B cell (primary cell): ENCODE data around the gene DNAJB5. TPM values are rescaled to one million over a fixed set of nuclear protein-coding genes. Genes with fewer than 3 reads are reported as not detected.

ENCODE experiments used
- ATAC-seq: fragments of 200-7000 bp; cut with Tn5 transposase; one replicate; pipeline ENCODE4 v1.10.0; 2021; ENCODE audit warnings: low read depth, mild to moderate bottlenecking, moderate number of reproducible peaks, moderate library complexity
- CTCF ChIA-PET: fragments of 350-600 bp; sonication (Branson Sonifier 250); formaldehyde crosslinking; loops from one replicate; lab custom pipeline; 2021; ENCODE audit warnings: antibody characterized with exemption, inconsistent platforms; lab: Charles Lee
- POLR2A ChIA-PET: fragments of 350-600 bp; sonication (Branson Sonifier 250); formaldehyde crosslinking; loops from one replicate; lab custom pipeline; 2021; ENCODE audit warnings: antibody characterized with exemption; lab: Charles Lee
- DNase-seq: peaks from one replicate; pipeline ENCODE4 v3.0.0; 2013
- H2AFZ ChIP-seq: 2 replicates; pipeline ENCODE4 v1.6.1; 2012; ENCODE audit warnings: mild to moderate bottlenecking, low read depth, low read length; ENCODE audit not compliant: insufficient read depth, poor library complexity, severe bottlenecking
- H3K27ac ChIP-seq, 2 donors: 1 replicate in 1 of 2; 2 replicates in 1 of 2; pipeline ENCODE4 v1.5.1; 2012 to 2013; ENCODE audit warnings: low read length in 2 of 2, mild to moderate bottlenecking in 2 of 2, moderate library complexity in 1 of 2
- H3K27me3 ChIP-seq, 4 experiments: fragments of 200-600 bp in 1 of 4; sonication (generic) in 1 of 4; replicated peaks in 1 of 4; 1 replicate in 2 of 4; 2 replicates in 2 of 4; pipeline versions ENCODE4 v1.6.1 to v1.7.0; 2013 to 2016; ENCODE audit warnings: low read length in 3 of 4, mild to moderate bottlenecking in 2 of 4, mixed read lengths in 1 of 4, moderate library complexity in 1 of 4; ENCODE audit not compliant: insufficient read depth in 4 of 4, control insufficient read depth in 3 of 4; ENCODE audit errors: control extremely low read depth in 1 of 4
- H3K36me3 ChIP-seq, 2 experiments: replicated peaks in 1 of 2; 1 replicate in 1 of 2; 2 replicates in 1 of 2; pipeline versions ENCODE4 v1.6.1 to v1.7.1; 2013; ENCODE audit warnings: low read length in 1 of 2; ENCODE audit not compliant: insufficient read depth in 2 of 2, control insufficient read depth in 1 of 2; ENCODE audit errors: control extremely low read depth in 1 of 2, extremely low read depth in 1 of 2
- H3K4me1 ChIP-seq, 2 donors: fragments of 200-600 bp in 1 of 2; sonication (generic) in 1 of 2; 1 replicate in 1 of 2; 2 replicates in 1 of 2; pipeline versions ENCODE4 v1.5.1 to v1.6.1; 2013 to 2017; ENCODE audit warnings: low read length in 2 of 2; ENCODE audit not compliant: control insufficient read depth in 2 of 2, insufficient read depth in 2 of 2
- H3K4me2 ChIP-seq: replicated peaks from 2 replicates; pipeline ENCODE3; 2012; ENCODE audit warnings: mild to moderate bottlenecking, low read depth, low read length; ENCODE audit not compliant: poor library complexity, severe bottlenecking
- H3K4me3 ChIP-seq, 5 experiments: fragments of 200-600 bp in 1 of 5; sonication (generic) in 1 of 5; 1 replicate in 3 of 5; 2 replicates in 2 of 5; pipeline versions ENCODE4 v1.5.1 to v1.7.0; 2011 to 2016; ENCODE audit warnings: low read length in 4 of 5, mild to moderate bottlenecking in 4 of 5, low read depth in 2 of 5, control low read depth in 1 of 5, moderate library complexity in 1 of 5; ENCODE audit not compliant: insufficient read depth in 1 of 5; ENCODE audit errors: control extremely low read depth in 1 of 5, extremely low read depth in 1 of 5
- H3K79me2 ChIP-seq: fragments of 200-600 bp; sonication (generic); one replicate; pipeline ENCODE4 v1.6.0; 2016; ENCODE audit warnings: low read length; ENCODE audit not compliant: control insufficient read depth, insufficient read depth
- H3K9ac ChIP-seq: fragments of 200-600 bp; sonication (generic); 2 replicates; pipeline ENCODE4 v1.6.1; 2017; ENCODE audit warnings: mild to moderate bottlenecking, low read length, moderate library complexity
- H3K9me3 ChIP-seq, 3 donors: one replicate each; pipeline versions ENCODE4 v1.6.1 to v1.7.1; 2013; ENCODE audit warnings: low read length in 2 of 3; ENCODE audit not compliant: control insufficient read depth in 2 of 3, insufficient read depth in 1 of 3; ENCODE audit errors: control extremely low read depth in 1 of 3
- H4K20me1 ChIP-seq: 2 replicates; pipeline ENCODE4 v1.6.0; 2012; ENCODE audit warnings: mild to moderate bottlenecking, low read length; ENCODE audit not compliant: insufficient read depth, control insufficient read depth, poor library complexity, severe bottlenecking
- H3K27ac Mint-ChIP-seq: one replicate; pipeline ENCODE4 v1.8.0; 2021; ENCODE audit warnings: mixed read lengths
- H3K27me3 Mint-ChIP-seq: one replicate; pipeline ENCODE4 v1.8.0; 2021; ENCODE audit warnings: mixed read lengths
- H3K4me1 Mint-ChIP-seq: one replicate; pipeline ENCODE4 v1.8.0; 2021; ENCODE audit warnings: mixed read lengths
- H3K4me3 Mint-ChIP-seq: one replicate; pipeline ENCODE4 v1.8.0; 2021; ENCODE audit warnings: mixed read lengths
- H3K9me3 Mint-ChIP-seq: one replicate; pipeline ENCODE4 v1.8.0; 2022; ENCODE audit warnings: mixed read lengths; ENCODE audit not compliant: insufficient read depth
- EZH2 ChIP-seq: IDR thresholded peaks from 2 replicates; pipeline ENCODE4 v1.6.1; 2012; ENCODE audit warnings: borderline replicate concordance, low read depth, mild to moderate bottlenecking, moderate library complexity, low read length; ENCODE audit not compliant: insufficient read depth, poor library complexity, severe bottlenecking
- WGBS: methylation state at CpG from one replicate; pipeline ENCODE4 v1.1.5; 2013; ENCODE audit warnings: missing lambda C conversion rate; ENCODE audit not compliant: insufficient coverage; 5-methylcytosine and 5-hydroxymethylcytosine counted together
- intact Hi-C: fragments of 100-400 bp; cut with micrococcal nuclease; formaldehyde crosslinking; loops from one replicate; pipeline ENCODE4 v1.10.0; 2022
- polyA plus RNA-seq: library from polyadenylated mRNA; depleted of rRNA; stranded (reverse); fragments of >200 nt; gene quantifications from 2 replicates; pipeline ENCODE4 v1.2.3, GENCODE V29; 2012
- total RNA-seq, 2 donors: library from RNA; stranded (reverse); fragments of 120-200 nt in 1 of 2; gene quantifications; 1 replicate in 1 of 2; 2 replicates in 1 of 2; pipeline versions ENCODE4 v1.2.3 to v1.2.4, GENCODE V29; 2013 to 2022
- TF ChIP-seq, protein P1 (sequence below): fragments of 200-600 bp; IDR thresholded peaks from one replicate; pipeline ENCODE4 v1.8.0; 2022; ENCODE audit warnings: antibody characterized with exemption, mild to moderate bottlenecking

The DNAJB5 gene
- total and polyA plus RNA-seq, 2 donors (not counting 1 experiment from before 2014, with no cell fraction given), result 0.94 to 2.4 TPM

DNA sequence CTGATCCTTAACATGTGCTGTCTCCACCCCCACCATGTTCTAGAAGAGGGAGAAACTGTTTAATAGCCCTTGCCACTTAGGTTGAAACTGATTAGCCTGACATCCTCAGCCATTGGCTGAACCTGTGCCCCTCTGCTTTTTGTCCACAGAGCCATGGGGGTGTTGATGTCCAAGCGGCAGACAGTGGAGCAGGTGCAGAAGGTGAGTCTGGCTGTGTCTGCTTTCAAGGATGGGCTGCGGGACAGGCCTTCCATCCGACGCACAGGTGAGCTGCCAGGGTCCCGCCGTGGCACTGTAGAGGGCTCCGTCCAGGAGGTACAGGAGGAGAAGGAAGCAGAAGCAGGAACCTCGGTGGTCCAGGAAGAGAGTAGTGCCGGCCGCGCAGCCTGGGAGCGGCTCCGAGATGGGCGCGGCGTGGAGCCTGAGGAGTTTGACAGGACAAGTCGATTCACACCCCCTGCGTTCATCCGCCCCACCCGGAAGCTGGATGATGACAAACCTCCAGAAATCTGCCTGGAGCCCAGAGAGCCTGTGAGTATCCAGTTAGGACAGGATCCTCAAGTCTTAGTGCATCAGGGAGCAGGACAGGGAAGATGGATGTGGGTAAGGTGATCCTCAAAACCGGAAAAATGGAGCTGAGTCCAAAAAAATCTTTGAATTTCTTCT, 18.3 kb upstream of the DNAJB5 start:
- no peaks in the 10 kb centered on the region for H3K36me3 ChIP-seq
- H3K27me3 Mint-ChIP-seq, result peaks cover 29% of the 10 kb centered on the region
- peaks cover 0 to 3% (median 0%) of the 10 kb centered on the region in 3 donors for H3K9me3 ChIP-seq
- H3K9me3 Mint-ChIP-seq, result no peaks in the 10 kb centered on the region
- H4K20me1 ChIP-seq, result no peaks in the 10 kb centered on the region
- ChIA-PET CTCF (interaction anchor here (1.7 kb wide), 1 partner anchor 9 kb away, joined by 5 read pairs; no protein-coding TSS in a partner anchor), POLR2A (no interaction called here)
- DNase-seq (no peak), ATAC-seq (no peak)
- no peaks in the 10 kb centered on the region for H3K79me2 ChIP-seq
- 96% methylated on average over 19 of the region's 21 CpGs for WGBS
- no peak overlapping the region for H3K27ac Mint-ChIP-seq
- H3K4me2 ChIP-seq, result no peak overlapping the region
- no peaks in the 10 kb centered on the region for H3K4me1 ChIP-seq
- peaks cover 0 to 13% (median 10%) of the 10 kb centered on the region in 4 experiments for H3K27me3 ChIP-seq
- no peak overlapping the region for H2AFZ ChIP-seq
- no peak overlapping the region for H3K27ac ChIP-seq
- H3K9ac ChIP-seq, result no peak overlapping the region
- no peaks in the 10 kb centered on the region for H3K4me1 Mint-ChIP-seq
- H3K4me3 Mint-ChIP-seq, result no peak overlapping the region
- no peak overlapping the region for H3K4me3 ChIP-seq
- intact Hi-C loops, result no loop called here
- TF ChIP-seq, protein P1, sequence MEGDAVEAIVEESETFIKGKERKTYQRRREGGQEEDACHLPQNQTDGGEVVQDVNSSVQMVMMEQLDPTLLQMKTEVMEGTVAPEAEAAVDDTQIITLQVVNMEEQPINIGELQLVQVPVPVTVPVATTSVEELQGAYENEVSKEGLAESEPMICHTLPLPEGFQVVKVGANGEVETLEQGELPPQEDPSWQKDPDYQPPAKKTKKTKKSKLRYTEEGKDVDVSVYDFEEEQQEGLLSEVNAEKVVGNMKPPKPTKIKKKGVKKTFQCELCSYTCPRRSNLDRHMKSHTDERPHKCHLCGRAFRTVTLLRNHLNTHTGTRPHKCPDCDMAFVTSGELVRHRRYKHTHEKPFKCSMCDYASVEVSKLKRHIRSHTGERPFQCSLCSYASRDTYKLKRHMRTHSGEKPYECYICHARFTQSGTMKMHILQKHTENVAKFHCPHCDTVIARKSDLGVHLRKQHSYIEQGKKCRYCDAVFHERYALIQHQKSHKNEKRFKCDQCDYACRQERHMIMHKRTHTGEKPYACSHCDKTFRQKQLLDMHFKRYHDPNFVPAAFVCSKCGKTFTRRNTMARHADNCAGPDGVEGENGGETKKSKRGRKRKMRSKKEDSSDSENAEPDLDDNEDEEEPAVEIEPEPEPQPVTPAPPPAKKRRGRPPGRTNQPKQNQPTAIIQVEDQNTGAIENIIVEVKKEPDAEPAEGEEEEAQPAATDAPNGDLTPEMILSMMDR, result no peak
- no peak for TF ChIP-seq EZH2

DNA sequence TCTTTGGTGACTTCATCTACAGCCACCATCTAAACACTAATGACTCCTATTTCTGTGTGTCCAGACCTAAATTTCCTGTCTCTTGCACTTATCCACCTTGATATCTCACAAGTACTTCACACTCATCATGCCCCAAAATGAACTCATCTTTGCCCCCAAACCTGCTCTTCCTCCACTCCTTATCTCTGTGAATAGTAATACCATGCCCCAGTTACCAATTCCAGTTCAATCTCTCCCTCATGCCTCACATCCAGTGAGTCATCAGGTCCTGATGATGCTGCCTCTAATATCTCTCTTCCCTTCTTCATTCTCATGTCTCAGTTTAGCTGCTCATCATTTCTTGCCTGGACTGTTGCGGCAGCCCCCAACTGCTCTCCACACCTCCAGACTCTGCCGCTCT, 14.9 kb upstream of the DNAJB5 start:
- H3K4me3 ChIP-seq, result no peak overlapping the region
- peaks cover 9% of the 10 kb centered on the region for H3K27me3 Mint-ChIP-seq

More for the DNA sequence above, 14.9 kb upstream of the DNAJB5 start:
- no peaks in the 10 kb centered on the region for H3K36me3 ChIP-seq
- ChIA-PET CTCF (no interaction called here), POLR2A (no interaction called here)
- no peak for TF ChIP-seq EZH2
- TF ChIP-seq, protein P1, result no peak
- no peaks in the 10 kb centered on the region for H3K4me1 Mint-ChIP-seq
- no peak for ATAC-seq
- no peak overlapping the region for H3K4me2 ChIP-seq
- intact Hi-C loops, result no loop called here
- 90% methylated on average over 1 of the region's 2 CpGs for WGBS
- no peak overlapping the region for H3K27ac ChIP-seq
- H4K20me1 ChIP-seq, result no peaks in the 10 kb centered on the region
- no peaks in the 10 kb centered on the region for H3K79me2 ChIP-seq
- no peak for DNase-seq
- H3K9me3 Mint-ChIP-seq, result no peaks in the 10 kb centered on the region
- H3K27me3 ChIP-seq, result peaks cover 0 to 6% (median 0%) of the 10 kb centered on the region in 4 experiments
- no peaks in the 10 kb centered on the region for H3K4me1 ChIP-seq
- H3K9me3 ChIP-seq, result peaks cover 0 to 3% (median 0%) of the 10 kb centered on the region in 3 donors
- H3K4me3 Mint-ChIP-seq, result no peak overlapping the region
- H3K27ac Mint-ChIP-seq, result no peak overlapping the region
- no peak overlapping the region for H3K9ac ChIP-seq
- H2AFZ ChIP-seq, result no peak overlapping the region
